ENCODE results near the gene ECSCR. TPM values are rescaled to one million over a fixed set of nuclear protein-coding genes. Genes with fewer than 3 reads are reported as not detected.

Gene ECSCR
- total and polyA plus RNA-seq, 2 donors (not counting 1 experiment from before 2014, with no cell fraction given), result not detected

- H2AFZ ChIP-seq (ENCODE audit: insufficient read depth, low read depth, low read length, poor library complexity, severe bottlenecking), result no peak overlapping the region
- ATAC-seq (ENCODE audit: low read depth), result no peak
- no peaks in the 10 kb centered on the region for H3K9me3 ChIP-seq (ENCODE audit: control extremely low read depth in 1 of 3, control insufficient read depth in 2 of 3, insufficient read depth in 1 of 3, low read length in 2 of 3)
Observed at GRCh38 chr5:139446956-139447779, 15.4 kb downstream of the ECSCR start.

More at GRCh38 chr5:139446956-139447779, 15.4 kb downstream of the ECSCR start:
- Mint-ChIP-seq H3K9me3 (ENCODE audit: insufficient read depth) (no peaks in the 10 kb centered on the region), H3K4me3 (no peak overlapping the region), H3K4me1 (peaks cover 3% of the 10 kb centered on the region), H3K27me3 (no peaks in the 10 kb centered on the region), H3K27ac (no peak overlapping the region)
- Histone ChIP-seq H3K4me1 (ENCODE audit: control insufficient read depth in 2 of 2, insufficient read depth in 2 of 2, low read length in 2 of 2) (no peaks in the 10 kb centered on the region), H3K27ac (ENCODE audit: low read length in 2 of 2) (no peak overlapping the region), H3K4me3 (ENCODE audit: control extremely low read depth in 1 of 5, extremely low read depth in 1 of 5, insufficient read depth in 1 of 5, low read depth in 2 of 5, low read length in 4 of 5) (no peak overlapping the region), H3K27me3 (replicated peaks in 1 of 4; ENCODE audit: control extremely low read depth in 1 of 4, control insufficient read depth in 3 of 4, insufficient read depth in 4 of 4, low read length in 3 of 4) (no peaks in the 10 kb centered on the region), H3K4me2 (replicated peaks; ENCODE audit: low read depth, low read length, poor library complexity, severe bottlenecking) (no peak overlapping the region), H3K79me2 (ENCODE audit: control insufficient read depth, insufficient read depth, low read length) (no peaks in the 10 kb centered on the region), H3K9ac (ENCODE audit: low read length) (no peak overlapping the region), H4K20me1 (ENCODE audit: control insufficient read depth, insufficient read depth, low read length, poor library complexity, severe bottlenecking) (no peaks in the 10 kb centered on the region), H3K36me3 (replicated peaks in 1 of 2; ENCODE audit: control extremely low read depth in 1 of 2, control insufficient read depth in 1 of 2, extremely low read depth in 1 of 2, insufficient read depth in 2 of 2, low read length in 1 of 2) (no peaks in the 10 kb centered on the region)
- DNase-seq, result no peak
- ChIA-PET POLR2A (no interaction called here), CTCF (interaction anchor here (1.3 kb wide), 1 partner anchor 25 kb away, joined by 9 read pairs; no protein-coding TSS in a partner anchor)
- 40% methylated on average over 1 of the region's 5 CpGs for WGBS (ENCODE audit: insufficient coverage)
- intact Hi-C loops (cut with micrococcal nuclease), result no loop called here
- TF ChIP-seq, protein P1, sequence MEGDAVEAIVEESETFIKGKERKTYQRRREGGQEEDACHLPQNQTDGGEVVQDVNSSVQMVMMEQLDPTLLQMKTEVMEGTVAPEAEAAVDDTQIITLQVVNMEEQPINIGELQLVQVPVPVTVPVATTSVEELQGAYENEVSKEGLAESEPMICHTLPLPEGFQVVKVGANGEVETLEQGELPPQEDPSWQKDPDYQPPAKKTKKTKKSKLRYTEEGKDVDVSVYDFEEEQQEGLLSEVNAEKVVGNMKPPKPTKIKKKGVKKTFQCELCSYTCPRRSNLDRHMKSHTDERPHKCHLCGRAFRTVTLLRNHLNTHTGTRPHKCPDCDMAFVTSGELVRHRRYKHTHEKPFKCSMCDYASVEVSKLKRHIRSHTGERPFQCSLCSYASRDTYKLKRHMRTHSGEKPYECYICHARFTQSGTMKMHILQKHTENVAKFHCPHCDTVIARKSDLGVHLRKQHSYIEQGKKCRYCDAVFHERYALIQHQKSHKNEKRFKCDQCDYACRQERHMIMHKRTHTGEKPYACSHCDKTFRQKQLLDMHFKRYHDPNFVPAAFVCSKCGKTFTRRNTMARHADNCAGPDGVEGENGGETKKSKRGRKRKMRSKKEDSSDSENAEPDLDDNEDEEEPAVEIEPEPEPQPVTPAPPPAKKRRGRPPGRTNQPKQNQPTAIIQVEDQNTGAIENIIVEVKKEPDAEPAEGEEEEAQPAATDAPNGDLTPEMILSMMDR (IDR thresholded peaks at IDR 0.05), result no peak
- TF ChIP-seq EZH2 (IDR thresholded peaks at IDR 0.05; ENCODE audit: borderline replicate concordance, insufficient read depth, low read depth, low read length, poor library complexity, severe bottlenecking), result no peak

All from B cell (primary cell).